ENCODE results near the gene TFEB. TPM values are rescaled to one million over a fixed set of nuclear protein-coding genes. Genes with fewer than 3 reads are reported as not detected.

TFEB gene
- total and polyA plus RNA-seq, 2 of the 8 experiments (the other 6 are each of a cell fraction or from before 2014, with no cell fraction given): 2.3 to 6.7 TPM

DNA sequence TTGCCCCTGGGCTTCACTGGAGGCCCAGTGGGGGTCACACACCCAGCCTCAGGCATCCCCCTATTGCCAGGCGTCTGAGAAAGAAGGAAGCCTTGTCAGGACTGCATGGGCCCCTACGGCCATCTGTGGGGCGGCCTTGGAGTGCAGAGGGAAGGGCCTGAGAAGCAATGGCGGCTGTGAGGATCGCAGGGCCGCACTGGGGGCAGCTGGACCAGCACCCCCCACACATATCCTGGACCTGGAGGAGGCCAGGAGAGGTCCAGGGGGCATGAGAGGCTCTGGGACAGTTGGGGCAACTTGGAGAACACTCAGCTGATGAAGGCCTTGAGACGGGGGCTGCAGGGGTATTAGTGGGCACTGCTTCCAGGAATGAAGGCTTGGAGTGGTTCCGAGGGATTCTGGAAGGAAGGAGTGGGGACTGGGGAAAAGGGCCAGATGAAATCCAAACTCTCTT, 80.7 kb downstream of the TFEB start:
- Histone ChIP-seq H3K4me2 (ENCODE audit: insufficient read depth in 1 of 2, low read depth in 2 of 2, low read length in 2 of 2) (no peak overlapping the region), H3K9ac (replicated peaks in 1 of 4; ENCODE audit: extremely low read depth in 1 of 4, low read depth in 3 of 4, low read length in 3 of 4) (no peak overlapping the region), H2BK5ac (ENCODE audit: low read depth, low read length) (no peak overlapping the region), H3K23me2 (ENCODE audit: low read depth, low read length) (0 out of 2 replicates have a peak, but pooled peaks cover 2% of the 10 kb centered on the region), H4K20me1 (replicated peaks in 1 of 2; ENCODE audit: control insufficient read depth in 1 of 2, insufficient read depth in 2 of 2, low read length in 2 of 2) (no peaks in the 10 kb centered on the region), H2BK12ac (ENCODE audit: low read depth, low read length) (no peak overlapping the region), H2BK120ac (replicated peaks; ENCODE audit: low read depth, low read length) (no peak overlapping the region), H3K14ac (ENCODE audit: insufficient read length) (no peak overlapping the region), H3K4ac (replicated peaks; ENCODE audit: insufficient read length, low read depth, low read length) (no peak overlapping the region), H3K27ac (ENCODE audit: low read depth, low read length) (no peak overlapping the region), H3K9me3 (ENCODE audit: insufficient read depth in 2 of 2, low read depth in 1 of 2, low read length in 1 of 2) (no peaks in the 10 kb centered on the region), H3K4me3 (ENCODE audit: extremely low read depth in 1 of 4, insufficient read depth in 2 of 4, low read depth in 3 of 4, low read length in 4 of 4) (no peak overlapping the region), H3K79me2 (ENCODE audit: control insufficient read depth in 1 of 2, insufficient read depth in 2 of 2, low read length in 2 of 2) (no peaks in the 10 kb centered on the region), H3K79me1 (ENCODE audit: low read depth, low read length) (no peaks in the 10 kb centered on the region), H2BK20ac (ENCODE audit: low read length) (no peak overlapping the region), H3K36me3 (ENCODE audit: control insufficient read depth in 2 of 4, insufficient read depth in 4 of 4, low read length in 3 of 4) (peaks cover 0 to 1% (median under 1%) of the 10 kb centered on the region in 4 experiments; a peak in 4 of 8 replicates), H3K27me3 (replicated peaks in 1 of 4; ENCODE audit: control insufficient read depth in 3 of 4, extremely low read depth in 1 of 4, insufficient read depth in 3 of 4, low read length in 3 of 4) (no peaks in the 10 kb centered on the region; a peak in 1 of 7 replicates), H4K91ac (replicated peaks; ENCODE audit: insufficient read length, low read length) (peak overlapping the region; percentile 26), H3K23ac (ENCODE audit: insufficient read length) (no peak overlapping the region), H2BK15ac (ENCODE audit: low read length) (no peak overlapping the region), H2AFZ (ENCODE audit: low read length) (no peak overlapping the region), H2AK5ac (ENCODE audit: low read depth, low read length) (no peak overlapping the region), H3K56ac (replicated peaks; ENCODE audit: insufficient read length, low read depth, low read length) (no peak overlapping the region), H3K4me1 (replicated peaks in 1 of 4; ENCODE audit: control insufficient read depth in 3 of 4, insufficient read depth in 4 of 4, low read length in 3 of 4) (peaks cover 0 to 11% (median 4%) of the 10 kb centered on the region in 4 experiments; a peak in 4 of 7 replicates), H4K5ac (ENCODE audit: insufficient read length, low read depth, low read length) (no peak overlapping the region), H3K18ac (ENCODE audit: extremely low read depth, low read length) (no peak overlapping the region), H4K8ac (ENCODE audit: extremely low read depth, insufficient read depth, low read length) (no peak overlapping the region)
- FAIRE-seq (no peak), DNase-seq (ENCODE audit: low read depth in 1 of 2, low spot score in 2 of 2) (no peak)
- 87% methylated on average over 8 of the region's 8 CpGs; no CpG with 5 or more reads in 1 of the 2 experiments for WGBS, 2 experiments (ENCODE audit: extremely low coverage in 1 of 2, insufficient coverage in 1 of 2, insufficient read length in 1 of 2, insufficient replicate concordance in 2 of 2, low coverage in 1 of 2, low lambda C conversion rate in 2 of 2, missing lambda C conversion rate in 1 of 2)
- ChIA-PET CTCF (ENCODE audit: partially characterized antibody) (interaction anchor here (0.6 to 4.6 kb wide), 6 partner anchors 24 to 282 kb away, joined by 3 to 37 read pairs (median 3); no protein-coding TSS in a partner anchor), POLR2A (ENCODE audit: partially characterized antibody) (no interaction called here)
- TF ChIP-seq SIRT6 (IDR thresholded peaks at IDR 0.05; ENCODE audit: low read length) (no peak), HDAC2 (IDR thresholded peaks at IDR 0.05; ENCODE audit: borderline replicate concordance in 1 of 2, low read depth in 2 of 2, low read length in 2 of 2) (no peak), CEBPB (IDR thresholded peaks at IDR 0.05; ENCODE audit: low read depth, low read length) (no peak), CHD1 (IDR thresholded peaks at IDR 0.05; ENCODE audit: low read depth, low read length) (no peak), CTBP2 (IDR thresholded peaks at IDR 0.05; ENCODE audit: borderline replicate concordance, insufficient read depth, insufficient read length, low read length) (no peak), CBX5 (IDR thresholded peaks at IDR 0.05; ENCODE audit: low read depth, low read length) (no peak), CBX8 (IDR thresholded peaks at IDR 0.05; ENCODE audit: borderline replicate concordance, low read depth, low read length) (no peak), EZH2 (IDR thresholded peaks at IDR 0.05; ENCODE audit: low read depth, low read length, severe bottlenecking) (no peak), CHD2 (IDR thresholded peaks at IDR 0.05; ENCODE audit: low read length) (no peak), FOSL1 (IDR thresholded peaks at IDR 0.05; ENCODE audit: insufficient read depth, low read depth, low read length) (no peak), TEAD4 (IDR thresholded peaks at IDR 0.05; ENCODE audit: low read depth, low read length) (no peak)
- TF ChIP-seq, protein P1, sequence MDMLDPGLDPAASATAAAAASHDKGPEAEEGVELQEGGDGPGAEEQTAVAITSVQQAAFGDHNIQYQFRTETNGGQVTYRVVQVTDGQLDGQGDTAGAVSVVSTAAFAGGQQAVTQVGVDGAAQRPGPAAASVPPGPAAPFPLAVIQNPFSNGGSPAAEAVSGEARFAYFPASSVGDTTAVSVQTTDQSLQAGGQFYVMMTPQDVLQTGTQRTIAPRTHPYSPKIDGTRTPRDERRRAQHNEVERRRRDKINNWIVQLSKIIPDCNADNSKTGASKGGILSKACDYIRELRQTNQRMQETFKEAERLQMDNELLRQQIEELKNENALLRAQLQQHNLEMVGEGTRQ (IDR thresholded peaks at IDR 0.05; ENCODE audit: low read length): no peak
